Nephron progenitor cell (in vitro differentiated cells): ENCODE measurements around the gene ERRFI1.

Experiments
- DNase-seq: peaks from one replicate; pipeline ENCODE4 v3.0.0; 2021
- H3K27ac Mint-ChIP-seq: 2 replicates; pipeline ENCODE4 v1.8.0; 2021; ENCODE audit warnings: mild to moderate bottlenecking, moderate library complexity, mixed read lengths
- H3K27me3 Mint-ChIP-seq: 2 replicates; pipeline ENCODE4 v1.8.0; 2021; ENCODE audit warnings: mild to moderate bottlenecking, low read depth, mixed read lengths; ENCODE audit not compliant: poor library complexity
- H3K36me3 Mint-ChIP-seq: 2 replicates; pipeline ENCODE4 v1.8.0; 2021; ENCODE audit warnings: low read depth, mixed read lengths
- H3K4me1 Mint-ChIP-seq: 2 replicates; pipeline ENCODE4 v1.8.0; 2021; ENCODE audit warnings: mixed read lengths
- H3K4me3 Mint-ChIP-seq: 2 replicates; pipeline ENCODE4 v1.8.0; 2021; ENCODE audit warnings: mild to moderate bottlenecking, moderate library complexity, mixed read lengths
- H3K9me3 Mint-ChIP-seq: 2 replicates; pipeline ENCODE4 v1.8.0; 2021; ENCODE audit warnings: mild to moderate bottlenecking, moderate library complexity, mixed read lengths
- TF ChIP-seq, protein P1 (sequence below): fragments of 200-600 bp; sonication (generic); IDR thresholded peaks from 2 replicates; pipeline ENCODE4 v1.5.0; 2021; ENCODE audit warnings: antibody characterized with exemption

The ERRFI1 gene

DNA sequence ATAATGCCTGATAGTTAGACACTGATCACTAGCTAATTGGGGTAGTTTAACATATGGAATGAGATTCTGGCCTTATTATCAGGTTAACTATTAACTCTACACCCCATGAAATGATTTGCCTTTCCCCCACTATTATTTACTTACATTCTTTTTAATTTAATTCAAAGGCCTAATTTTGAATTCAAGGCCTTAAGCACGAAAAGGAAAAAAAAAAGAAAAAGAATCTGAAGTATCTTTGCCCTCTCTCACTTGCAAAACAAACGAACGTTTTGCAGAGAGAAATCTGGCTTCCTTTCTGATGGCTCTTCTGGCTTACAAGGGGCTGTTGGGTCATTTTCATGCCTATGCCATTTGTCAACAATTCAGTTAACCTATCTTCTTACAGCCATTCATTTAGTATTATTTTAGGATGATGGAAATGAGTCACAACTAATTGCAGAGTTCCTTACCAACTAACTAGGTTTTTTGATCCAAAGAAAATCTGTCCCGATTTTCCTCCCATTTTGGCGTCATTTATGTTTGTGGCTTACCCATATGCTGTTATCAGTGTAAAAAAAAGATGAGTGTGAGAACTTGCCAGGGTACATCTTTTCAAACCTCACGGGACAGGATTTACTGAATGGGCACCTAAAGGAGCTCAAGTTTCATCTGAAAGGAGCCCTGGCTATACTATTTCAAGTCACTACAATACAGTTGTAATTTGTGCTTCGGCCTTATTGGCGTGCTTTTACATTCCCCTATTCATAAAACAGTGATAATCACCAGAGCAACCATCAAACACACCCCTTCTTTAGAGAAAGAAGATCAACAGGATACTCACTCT, 1.9 kb upstream of the ERRFI1 start:
- peaks cover 10% of the 10 kb centered on the region for H3K27me3 Mint-ChIP-seq
- no peak for DNase-seq
- no peaks in the 10 kb centered on the region for H3K9me3 Mint-ChIP-seq
- H3K27ac Mint-ChIP-seq: peak overlapping the region; percentile 32
- TF ChIP-seq, protein P1, sequence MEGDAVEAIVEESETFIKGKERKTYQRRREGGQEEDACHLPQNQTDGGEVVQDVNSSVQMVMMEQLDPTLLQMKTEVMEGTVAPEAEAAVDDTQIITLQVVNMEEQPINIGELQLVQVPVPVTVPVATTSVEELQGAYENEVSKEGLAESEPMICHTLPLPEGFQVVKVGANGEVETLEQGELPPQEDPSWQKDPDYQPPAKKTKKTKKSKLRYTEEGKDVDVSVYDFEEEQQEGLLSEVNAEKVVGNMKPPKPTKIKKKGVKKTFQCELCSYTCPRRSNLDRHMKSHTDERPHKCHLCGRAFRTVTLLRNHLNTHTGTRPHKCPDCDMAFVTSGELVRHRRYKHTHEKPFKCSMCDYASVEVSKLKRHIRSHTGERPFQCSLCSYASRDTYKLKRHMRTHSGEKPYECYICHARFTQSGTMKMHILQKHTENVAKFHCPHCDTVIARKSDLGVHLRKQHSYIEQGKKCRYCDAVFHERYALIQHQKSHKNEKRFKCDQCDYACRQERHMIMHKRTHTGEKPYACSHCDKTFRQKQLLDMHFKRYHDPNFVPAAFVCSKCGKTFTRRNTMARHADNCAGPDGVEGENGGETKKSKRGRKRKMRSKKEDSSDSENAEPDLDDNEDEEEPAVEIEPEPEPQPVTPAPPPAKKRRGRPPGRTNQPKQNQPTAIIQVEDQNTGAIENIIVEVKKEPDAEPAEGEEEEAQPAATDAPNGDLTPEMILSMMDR: no peak
- no peaks in the 10 kb centered on the region for H3K36me3 Mint-ChIP-seq
- H3K4me3 Mint-ChIP-seq: peak overlapping the region; percentile 85
- peaks cover 48% of the 10 kb centered on the region for H3K4me1 Mint-ChIP-seq

DNA sequence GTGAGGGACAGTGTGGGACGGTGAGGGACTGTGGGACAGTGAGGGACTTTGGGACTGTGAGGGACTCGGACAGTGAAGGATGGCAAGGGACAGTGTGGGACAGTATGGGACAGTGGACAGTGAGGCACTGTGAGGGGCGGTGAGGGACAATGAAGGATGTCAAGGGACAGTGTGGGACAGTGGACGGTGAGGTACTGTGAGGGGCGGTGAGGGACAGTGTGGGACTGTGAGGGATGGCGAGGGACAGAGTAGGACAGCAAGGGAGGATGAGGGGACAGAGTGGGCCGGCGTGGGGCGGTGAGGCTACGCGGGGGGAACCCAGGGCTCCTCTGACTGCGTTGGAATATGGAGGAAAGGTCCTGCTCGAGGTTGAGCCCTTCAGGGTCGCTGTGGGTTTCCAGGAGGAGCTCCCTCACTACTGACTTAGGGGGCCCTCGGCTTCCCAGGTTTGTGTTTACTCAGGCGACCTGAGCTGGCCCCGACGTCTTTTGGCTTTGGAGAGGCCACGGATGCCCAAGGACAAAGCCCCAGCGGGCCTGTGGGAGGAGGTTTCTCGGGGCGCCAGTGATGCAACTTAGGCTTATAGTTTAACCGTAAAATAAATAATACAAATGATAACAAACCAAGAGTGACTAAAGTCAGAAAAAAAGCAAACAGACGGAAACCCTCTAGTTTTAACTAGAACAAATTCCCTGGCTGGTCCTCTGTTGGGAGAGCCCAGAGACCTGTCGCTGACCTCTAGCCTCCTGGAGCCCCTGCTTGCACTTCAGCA, 1.1 kb upstream of the ERRFI1 start:
- H3K27ac Mint-ChIP-seq: peak overlapping the region; percentile 52
- H3K9me3 Mint-ChIP-seq: no peaks in the 10 kb centered on the region
- H3K36me3 Mint-ChIP-seq: no peaks in the 10 kb centered on the region
- TF ChIP-seq, protein P1: no peak
- H3K4me3 Mint-ChIP-seq: peak overlapping the region; percentile 85
- peaks cover 10% of the 10 kb centered on the region for H3K27me3 Mint-ChIP-seq
- peak; percentile 19 for DNase-seq
- peaks cover 55% of the 10 kb centered on the region for H3K4me1 Mint-ChIP-seq

DNA sequence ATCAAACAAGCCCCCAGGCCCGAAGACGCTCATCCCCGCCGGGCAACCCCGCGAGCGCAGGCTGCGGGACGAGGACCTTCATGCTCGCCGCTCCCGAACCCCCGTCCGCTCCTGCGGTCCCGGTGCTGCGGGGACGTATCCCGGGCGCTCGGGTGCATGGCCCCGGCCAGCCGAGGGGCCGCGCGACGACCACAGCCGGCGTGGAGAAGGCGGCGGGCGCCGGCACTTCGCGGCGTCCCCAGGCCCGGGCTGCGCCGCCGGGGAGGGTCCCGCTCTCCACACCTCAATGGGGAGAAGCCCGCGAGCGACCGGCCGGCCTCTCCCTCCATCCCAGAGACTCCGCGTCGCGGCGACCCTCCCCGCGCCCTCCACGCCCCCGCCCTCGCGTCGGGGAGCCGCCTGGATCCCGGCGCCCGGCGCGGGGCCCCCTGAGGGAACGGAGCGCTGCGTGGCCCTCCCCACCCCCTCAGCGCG, 401 bp downstream of the ERRFI1 start:
- peaks cover 10% of the 10 kb centered on the region for H3K27me3 Mint-ChIP-seq
- no peaks in the 10 kb centered on the region for H3K9me3 Mint-ChIP-seq
- H3K4me1 Mint-ChIP-seq: peaks cover 67% of the 10 kb centered on the region
- peak overlapping the region; percentile 30 for H3K27ac Mint-ChIP-seq
- peak overlapping the region; percentile 92 for H3K4me3 Mint-ChIP-seq
- no peaks in the 10 kb centered on the region for H3K36me3 Mint-ChIP-seq
- no peak for DNase-seq
- TF ChIP-seq, protein P1: no peak

DNA sequence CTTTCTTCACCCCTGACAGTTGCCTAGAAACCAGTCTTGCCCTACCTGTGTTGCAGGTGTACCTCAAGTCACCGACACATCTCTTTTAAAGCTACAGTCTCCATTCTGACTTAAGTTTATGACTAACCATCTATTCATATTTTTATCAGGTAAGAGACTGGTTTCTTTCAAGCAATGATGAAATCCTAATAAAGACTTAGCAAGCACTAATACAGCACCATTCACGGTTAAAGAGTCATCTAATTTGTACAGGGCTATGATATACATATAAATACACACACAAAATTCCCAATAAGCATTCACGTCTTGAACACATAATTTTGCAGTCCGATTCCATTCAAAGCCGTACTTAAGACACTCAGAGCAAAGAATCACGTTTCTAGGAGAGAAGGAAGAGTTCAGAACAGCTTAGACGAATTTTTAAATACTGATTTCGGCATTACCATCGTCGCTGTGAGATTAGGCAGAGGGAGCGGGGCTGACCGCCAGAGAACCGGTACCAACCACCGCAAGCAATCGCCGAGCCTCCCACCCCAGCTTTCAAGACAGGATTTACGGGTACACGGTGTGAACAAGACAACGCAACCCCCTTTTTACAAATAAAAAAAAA, 943 bp downstream of the ERRFI1 start:
- H3K4me3 Mint-ChIP-seq: peak overlapping the region; percentile 92

DNA sequence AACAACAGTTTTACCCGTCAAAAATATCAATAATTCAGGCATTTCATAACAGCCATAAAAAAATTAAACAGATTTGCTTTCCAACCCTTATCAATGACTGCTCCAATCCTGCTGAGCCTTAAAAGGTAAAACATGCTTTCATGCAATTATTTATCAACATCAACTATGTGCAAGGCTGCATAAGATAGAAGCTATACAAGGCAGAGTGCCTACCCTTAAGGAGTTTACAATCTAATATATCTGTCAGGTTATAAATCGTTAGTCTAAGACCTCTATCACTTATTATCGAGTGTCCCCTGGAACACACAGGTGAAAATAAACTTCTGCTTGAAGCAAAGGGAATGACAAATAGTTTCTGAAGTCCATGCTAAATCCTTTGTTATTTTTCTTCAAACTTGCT, 1.8 kb downstream of the ERRFI1 start:
- Mint-ChIP-seq H3K4me3 (peak overlapping the region; percentile 92), H3K27ac (no peak overlapping the region), H3K27me3 (peaks cover 6% of the 10 kb centered on the region), H3K9me3 (no peaks in the 10 kb centered on the region), H3K36me3 (no peaks in the 10 kb centered on the region), H3K4me1 (peaks cover 78% of the 10 kb centered on the region)
- no peak for DNase-seq
- TF ChIP-seq, protein P1: no peak

More for the DNA sequence above, 943 bp downstream of the ERRFI1 start:
- no peak for DNase-seq
- H3K4me1 Mint-ChIP-seq: peaks cover 69% of the 10 kb centered on the region
- H3K27me3 Mint-ChIP-seq: peaks cover 10% of the 10 kb centered on the region
- TF ChIP-seq, protein P1: no peak
- H3K36me3 Mint-ChIP-seq: no peaks in the 10 kb centered on the region
- no peaks in the 10 kb centered on the region for H3K9me3 Mint-ChIP-seq
- H3K27ac Mint-ChIP-seq: peak overlapping the region; percentile 30
